GM10266 (cell line): ENCODE results near the gene AMBRA1.

Experiments used
- DNase-seq: peaks from one replicate; pipeline ENCODE4 v3.0.0; 2012; ENCODE audit errors: extremely low spot score
- CTCF ChIP-seq: IDR thresholded peaks from 2 replicates; pipeline ENCODE4 v1.5.1; 2012; ENCODE audit warnings: mild to moderate bottlenecking, low read depth; ENCODE audit not compliant: control insufficient read depth, insufficient read depth; ENCODE audit errors: missing control alignments

AMBRA1 gene

GRCh38 chr11:46541593-46542371 is 52.0 kb downstream of the AMBRA1 start:
- DNase-seq = no peak
- no peak for TF ChIP-seq CTCF

GRCh38 chr11:46540807-46541206 is 53.0 kb downstream of the AMBRA1 start:
- DNase-seq = no peak
- TF ChIP-seq CTCF = no peak

GRCh38 chr11:46537537-46538295 is 56.1 kb downstream of the AMBRA1 start:
- peak; percentile 72 for DNase-seq
- peak; percentile 88 for TF ChIP-seq CTCF

- no peak for DNase-seq
- peak; percentile 14 for TF ChIP-seq CTCF
Measured at GRCh38 chr11:46537121-46537520, 56.7 kb downstream of the AMBRA1 start.

- TF ChIP-seq CTCF = no peak
- no peak for DNase-seq
Measured at GRCh38 chr11:46535688-46536087, 58.1 kb downstream of the AMBRA1 start.

- no peak for DNase-seq
- TF ChIP-seq CTCF = no peak
Measured at GRCh38 chr11:46534711-46535110, 59.1 kb downstream of the AMBRA1 start.
